Colonic mucosa (tissue), 4 donors: ENCODE measurements around the gene NECAB2. TPM values are rescaled to one million over a fixed set of nuclear protein-coding genes. Genes with fewer than 3 reads are reported as not detected.

Experiments used
- DNase-seq: peaks from one replicate; pipeline ENCODE4 v3.0.0-alpha.2; 2020
- H3K27ac ChIP-seq: fragments of 200-600 bp; one replicate; pipeline ENCODE4 v1.8.0; 2021
- H3K27me3 ChIP-seq: fragments of 200-600 bp; one replicate; pipeline ENCODE4 v1.8.0; 2021
- H3K36me3 ChIP-seq: fragments of 200-600 bp; one replicate; pipeline ENCODE4 v1.8.0; 2021
- H3K4me1 ChIP-seq: fragments of 200-600 bp; one replicate; pipeline ENCODE4 v1.8.0; 2021; ENCODE audit warnings: mild to moderate bottlenecking
- H3K4me3 ChIP-seq: fragments of 200-600 bp; one replicate; pipeline ENCODE4 v1.8.0; 2021
- H3K9ac ChIP-seq, 2 donors: one replicate each; pipeline ENCODE4 v1.7.0; 2013; ENCODE audit warnings: control low read depth in 2 of 2, low read depth in 2 of 2, low read length in 2 of 2
- H3K9me3 ChIP-seq: fragments of 200-600 bp; one replicate; pipeline ENCODE4 v1.8.0; 2021
- CTCF ChIP-seq: fragments of 200-600 bp; IDR thresholded peaks from one replicate; pipeline ENCODE4 v1.8.0; 2022; ENCODE audit warnings: antibody characterized with exemption, mild to moderate bottlenecking
- intact Hi-C: fragments of 100-400 bp; cut with DNase I; formaldehyde crosslinking; loops from one replicate; pipeline ENCODE4 v1.14.1; 2022
- total RNA-seq, 2 donors: library from RNA; stranded (reverse); fragmentation: NEBNext Ultra II Directional in 1 of 2; extraction: Animal tissue kit (Norgen Biotek cat#: 25700) in 1 of 2; gene quantifications; one replicate each; pipeline ENCODE4 v1.2.1, GENCODE V29; 2021
- donor health status: healthy.
- donor health status: DM: no; HTN: no; CAD: no.
- donor health status: DM: no; HTN: no; CAD: no.

The NECAB2 gene
- total RNA-seq, 2 donors from 2014 or later, result 0.25 to 0.42 TPM

- Histone ChIP-seq H3K36me3 (no peaks in the 10 kb centered on the region), H3K4me1 (no peaks in the 10 kb centered on the region), H3K9ac (no peak overlapping the region), H3K4me3 (no peak overlapping the region), H3K9me3 (no peaks in the 10 kb centered on the region), H3K27ac (no peak overlapping the region), H3K27me3 (peaks cover 7% of the 10 kb centered on the region)
- no peak for DNase-seq
- no peak for TF ChIP-seq CTCF
- intact Hi-C loops, result no loop called here
These were observed 26.0 kb downstream of the NECAB2 start for GRCh38 chr16:83994087-83994486.

GRCh38 chr16:83994703-83995102 is 26.7 kb downstream of the NECAB2 start:
- TF ChIP-seq CTCF, result no peak
- Histone ChIP-seq H3K36me3 (no peaks in the 10 kb centered on the region), H3K27me3 (peaks cover 7% of the 10 kb centered on the region), H3K9me3 (no peaks in the 10 kb centered on the region), H3K9ac (no peak overlapping the region), H3K27ac (no peak overlapping the region), H3K4me1 (no peaks in the 10 kb centered on the region), H3K4me3 (no peak overlapping the region)
- intact Hi-C loops, result no loop called here
- DNase-seq, result no peak

- intact Hi-C loops, result no loop called here
- Histone ChIP-seq H3K36me3 (no peaks in the 10 kb centered on the region), H3K9ac (no peak overlapping the region)
These were observed 27.7 kb downstream of the NECAB2 start for GRCh38 chr16:83995754-83996153.

GRCh38 chr16:83996481-83997252 is 28.6 kb downstream of the NECAB2 start:
- no peak for TF ChIP-seq CTCF
- H3K27me3 ChIP-seq, result peaks cover 7% of the 10 kb centered on the region
- intact Hi-C loops, result no loop called here
- H3K4me1 ChIP-seq, result no peaks in the 10 kb centered on the region
- no peaks in the 10 kb centered on the region for H3K9me3 ChIP-seq
- H3K36me3 ChIP-seq, result no peaks in the 10 kb centered on the region
- no peak overlapping the region for H3K27ac ChIP-seq
- DNase-seq, result no peak
- no peak overlapping the region for H3K4me3 ChIP-seq
- no peak overlapping the region for H3K9ac ChIP-seq

More at GRCh38 chr16:83995754-83996153, 27.7 kb downstream of the NECAB2 start:
- Histone ChIP-seq H3K27me3 (peaks cover 7% of the 10 kb centered on the region), H3K4me1 (no peaks in the 10 kb centered on the region), H3K27ac (no peak overlapping the region), H3K9me3 (no peaks in the 10 kb centered on the region), H3K4me3 (no peak overlapping the region)
- DNase-seq, result peak; percentile 29
- no peak for TF ChIP-seq CTCF

GRCh38 chr16:83998091-83998490 is 30.0 kb downstream of the NECAB2 start:
- no peak for DNase-seq

More at GRCh38 chr16:83998091-83998490, 30.0 kb downstream of the NECAB2 start:
- Histone ChIP-seq H3K4me3 (no peak overlapping the region), H3K27ac (no peak overlapping the region), H3K27me3 (peaks cover 7% of the 10 kb centered on the region), H3K9me3 (no peaks in the 10 kb centered on the region), H3K4me1 (no peaks in the 10 kb centered on the region), H3K9ac (no peak overlapping the region), H3K36me3 (no peaks in the 10 kb centered on the region)
- no peak for TF ChIP-seq CTCF
- intact Hi-C loops, result no loop called here
